Measurements from ENCODE around the gene NBPF8.
"Not testable (repeated sequence)": the region's sequence is repeated elsewhere in the genome, so short reads cannot be mapped to it uniquely, and the experiment has no call there.

DNA sequence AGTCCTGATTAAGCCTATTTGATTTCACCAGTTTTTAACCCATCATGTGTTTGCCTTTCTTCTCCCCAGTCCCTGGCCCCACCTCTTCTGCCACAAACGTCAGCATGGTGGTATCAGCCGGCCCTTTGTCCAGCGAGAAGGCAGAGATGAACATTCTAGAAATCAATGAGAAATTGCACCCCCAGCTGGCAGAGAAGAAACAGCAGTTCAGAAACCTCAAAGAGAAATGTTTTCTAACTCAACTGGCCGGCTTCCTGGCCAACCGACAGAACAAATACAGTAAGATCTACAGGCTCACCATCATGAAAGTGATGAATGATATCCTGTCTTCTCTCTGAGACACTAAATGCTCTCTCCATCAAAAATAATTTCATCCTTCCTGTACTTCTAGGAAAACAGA is 34.3 kb downstream of the NBPF8 start:
- TF ChIP-seq, protein P1, sequence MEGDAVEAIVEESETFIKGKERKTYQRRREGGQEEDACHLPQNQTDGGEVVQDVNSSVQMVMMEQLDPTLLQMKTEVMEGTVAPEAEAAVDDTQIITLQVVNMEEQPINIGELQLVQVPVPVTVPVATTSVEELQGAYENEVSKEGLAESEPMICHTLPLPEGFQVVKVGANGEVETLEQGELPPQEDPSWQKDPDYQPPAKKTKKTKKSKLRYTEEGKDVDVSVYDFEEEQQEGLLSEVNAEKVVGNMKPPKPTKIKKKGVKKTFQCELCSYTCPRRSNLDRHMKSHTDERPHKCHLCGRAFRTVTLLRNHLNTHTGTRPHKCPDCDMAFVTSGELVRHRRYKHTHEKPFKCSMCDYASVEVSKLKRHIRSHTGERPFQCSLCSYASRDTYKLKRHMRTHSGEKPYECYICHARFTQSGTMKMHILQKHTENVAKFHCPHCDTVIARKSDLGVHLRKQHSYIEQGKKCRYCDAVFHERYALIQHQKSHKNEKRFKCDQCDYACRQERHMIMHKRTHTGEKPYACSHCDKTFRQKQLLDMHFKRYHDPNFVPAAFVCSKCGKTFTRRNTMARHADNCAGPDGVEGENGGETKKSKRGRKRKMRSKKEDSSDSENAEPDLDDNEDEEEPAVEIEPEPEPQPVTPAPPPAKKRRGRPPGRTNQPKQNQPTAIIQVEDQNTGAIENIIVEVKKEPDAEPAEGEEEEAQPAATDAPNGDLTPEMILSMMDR (IDR thresholded peaks at IDR 0.05): not testable (repeated sequence)
- TF ChIP-seq POLR2A (IDR thresholded peaks at IDR 0.05): not testable (repeated sequence)
